Loucy (cell line): ENCODE measurements around the gene WDR64.

Experiments used
- H2AFZ ChIP-seq: fragments of 200-600 bp; sonication (generic); 2 replicates; pipeline ENCODE4 v1.6.0; 2016; ENCODE audit warnings: antibody characterized with exemption, mild to moderate bottlenecking, low read length, moderate library complexity
- H3F3A ChIP-seq: fragments of 200-600 bp; 2 replicates; pipeline ENCODE4 v1.6.0; 2016; ENCODE audit warnings: antibody characterized with exemption, low read depth, mild to moderate bottlenecking
- H3K27me3 ChIP-seq: fragments of 200-600 bp; sonication (generic); 2 replicates; pipeline ENCODE4 v1.6.1; 2014; ENCODE audit warnings: low read length, mild to moderate bottlenecking; ENCODE audit not compliant: insufficient read depth, poor library complexity, severe bottlenecking
- H3K36me3 ChIP-seq: fragments of 200-600 bp; sonication (generic); 2 replicates; pipeline ENCODE4 v1.6.1; 2016; ENCODE audit warnings: low read length; ENCODE audit not compliant: insufficient read depth
- H3K4me1 ChIP-seq: fragments of 200-600 bp; sonication (generic); 2 replicates; pipeline ENCODE4 v1.5.1; 2014; ENCODE audit warnings: low read length, mild to moderate bottlenecking; ENCODE audit not compliant: insufficient read depth, poor library complexity, severe bottlenecking
- H3K4me2 ChIP-seq: fragments of 200-600 bp; sonication (generic); 2 replicates; pipeline ENCODE4 v1.6.0; 2014; ENCODE audit warnings: antibody characterized with exemption, low read length, low read depth, mild to moderate bottlenecking; ENCODE audit not compliant: poor library complexity, severe bottlenecking
- H3K4me3 ChIP-seq: fragments of 200-600 bp; sonication (generic); 2 replicates; pipeline ENCODE4 v1.5.1; 2014; ENCODE audit warnings: low read length, mild to moderate bottlenecking, mixed read lengths; ENCODE audit not compliant: poor library complexity, severe bottlenecking
- H3K79me2 ChIP-seq: fragments of 200-600 bp; sonication (generic); 2 replicates; pipeline ENCODE4 v1.6.1; 2014; ENCODE audit warnings: low read length; ENCODE audit not compliant: insufficient read depth
- H3K9ac ChIP-seq: fragments of 200-600 bp; sonication (generic); 2 replicates; pipeline ENCODE4 v1.6.0; 2014; ENCODE audit warnings: mild to moderate bottlenecking, low read depth, low read length, moderate library complexity; ENCODE audit not compliant: poor library complexity, severe bottlenecking
- H3K9me2 ChIP-seq: fragments of 200-600 bp; sonication (generic); replicated peaks from 2 replicates; pipeline ENCODE4 v1.6.1; 2016; ENCODE audit warnings: low read depth, low read length, mixed read lengths
- H3K9me3 ChIP-seq: fragments of 200-600 bp; sonication (generic); 2 replicates; pipeline ENCODE4 v1.6.1; 2014; ENCODE audit warnings: mild to moderate bottlenecking, antibody characterized with exemption, low read length, low read depth; ENCODE audit not compliant: insufficient read depth
- H4K20me1 ChIP-seq: fragments of 200-600 bp; sonication (generic); 2 replicates; pipeline ENCODE4 v1.6.0; 2014; ENCODE audit warnings: antibody characterized with exemption, low read length, mild to moderate bottlenecking; ENCODE audit not compliant: insufficient read depth, poor library complexity, severe bottlenecking
- CTCF ChIP-seq: fragments of 200-600 bp; sonication (generic); conservative IDR thresholded peaks from 2 replicates; pipeline ENCODE4 v1.5.1; 2014; ENCODE audit warnings: mild to moderate bottlenecking, antibody characterized with exemption, low read length
- EZH2phosphoT487 ChIP-seq: fragments of 200-600 bp; IDR thresholded peaks from 2 replicates; pipeline ENCODE4 v1.6.1; 2018; ENCODE audit warnings: antibody characterized with exemption, mild to moderate bottlenecking, moderate library complexity, borderline replicate concordance

Gene WDR64

GRCh38 chr1:241648159-241648558 is 3.9 kb upstream of the WDR64 start:
- no peak overlapping the region for H3K4me3 ChIP-seq

DNA sequence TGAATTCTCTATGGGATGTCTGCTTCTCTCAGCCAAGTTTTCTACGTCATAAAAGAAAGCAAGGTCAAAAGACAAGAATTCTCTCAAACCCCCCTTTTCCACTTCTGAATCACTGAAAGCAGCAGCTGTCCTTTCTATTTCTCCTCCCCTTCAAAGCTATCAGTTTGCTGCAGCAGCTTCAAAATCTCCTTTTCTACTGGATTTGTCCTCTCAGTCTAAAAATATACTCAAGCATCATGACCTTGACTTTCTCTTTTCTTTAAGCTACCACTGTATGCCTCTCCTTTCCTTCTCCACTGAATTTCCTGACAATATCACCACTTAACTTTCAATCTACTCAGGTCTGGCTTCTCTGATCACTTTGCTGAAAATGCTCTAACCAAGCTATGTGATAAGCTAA is 1.9 kb downstream of the WDR64 start:
- Histone ChIP-seq H3K4me3 (no peak overlapping the region), H3K4me1 (no peaks in the 10 kb centered on the region), H3K9me2 (no peaks in the 10 kb centered on the region), H3K9ac (no peak overlapping the region), H3F3A (no peaks in the 10 kb centered on the region), H4K20me1 (no peaks in the 10 kb centered on the region), H3K4me2 (no peak overlapping the region), H3K36me3 (no peaks in the 10 kb centered on the region), H3K79me2 (no peaks in the 10 kb centered on the region), H3K27me3 (no peaks in the 10 kb centered on the region), H3K9me3 (no peaks in the 10 kb centered on the region), H2AFZ (no peak overlapping the region)
- no peak for TF ChIP-seq CTCF
- TF ChIP-seq EZH2phosphoT487: no peak

More at GRCh38 chr1:241648159-241648558, 3.9 kb upstream of the WDR64 start:
- no peaks in the 10 kb centered on the region for H3K9me3 ChIP-seq
- no peak overlapping the region for H3K4me2 ChIP-seq
- H3K27me3 ChIP-seq: no peaks in the 10 kb centered on the region
- no peak overlapping the region for H3K9ac ChIP-seq
- no peaks in the 10 kb centered on the region for H3F3A ChIP-seq
- no peaks in the 10 kb centered on the region for H3K79me2 ChIP-seq
- no peaks in the 10 kb centered on the region for H3K36me3 ChIP-seq
- H2AFZ ChIP-seq: no peak overlapping the region
- no peaks in the 10 kb centered on the region for H3K9me2 ChIP-seq
- H4K20me1 ChIP-seq: no peaks in the 10 kb centered on the region
- TF ChIP-seq CTCF (no peak), EZH2phosphoT487 (no peak)
- H3K4me1 ChIP-seq: no peaks in the 10 kb centered on the region

GRCh38 chr1:241654641-241655040 is 2.6 kb downstream of the WDR64 start:
- Histone ChIP-seq H3K36me3 (no peaks in the 10 kb centered on the region), H3K4me2 (no peak overlapping the region), H3K9me2 (no peaks in the 10 kb centered on the region), H3K79me2 (no peaks in the 10 kb centered on the region), H2AFZ (no peak overlapping the region), H3K4me1 (no peaks in the 10 kb centered on the region), H4K20me1 (no peaks in the 10 kb centered on the region), H3F3A (no peaks in the 10 kb centered on the region), H3K27me3 (no peaks in the 10 kb centered on the region), H3K9me3 (no peaks in the 10 kb centered on the region), H3K9ac (no peak overlapping the region), H3K4me3 (no peak overlapping the region)
- TF ChIP-seq CTCF (no peak), EZH2phosphoT487 (no peak)
